ENCODE data around the gene PITRM1. TPM values are rescaled to one million over a fixed set of nuclear protein-coding genes. Genes with fewer than 3 reads are reported as not detected.
"Not testable (repeated sequence)": the region's sequence is repeated elsewhere in the genome, so short reads cannot be mapped to it uniquely, and the experiment has no call there.

PITRM1 gene
- total RNA-seq, 1 donor from 2014 or later = 62.8 TPM

DNA sequence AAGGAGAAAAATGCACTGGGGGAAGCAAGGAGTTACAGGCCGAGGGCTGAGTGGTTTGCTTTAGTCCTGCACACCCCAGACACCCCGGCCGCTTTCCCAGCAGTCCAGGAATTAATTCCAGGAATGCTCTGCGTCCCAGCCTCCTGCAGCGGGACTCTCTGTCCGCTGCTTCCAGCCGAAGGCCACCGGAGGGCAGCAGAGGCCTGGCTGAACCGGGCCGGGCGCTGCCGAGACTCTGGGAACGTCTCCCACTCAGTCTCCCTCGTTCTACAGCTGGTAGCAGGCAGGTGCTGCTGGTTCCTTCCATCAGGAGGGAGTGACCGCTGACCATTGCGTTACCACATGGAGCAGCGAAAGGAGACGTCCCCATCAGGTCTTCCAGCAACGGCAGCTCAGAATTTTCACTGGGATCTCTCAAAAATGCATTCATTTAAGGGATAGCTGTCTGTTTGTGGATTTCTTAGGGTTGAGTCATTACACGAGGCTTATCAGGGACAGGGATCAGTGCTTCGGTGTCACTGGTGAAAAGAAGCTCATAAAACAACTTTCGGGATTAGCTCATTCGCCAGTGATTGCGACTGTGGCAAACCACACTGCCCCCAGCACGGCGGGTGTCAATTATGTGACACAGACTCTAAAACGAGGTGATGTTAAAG lies 24.9 kb upstream of the PITRM1 start:
- peak; percentile 55 to 87 for DNase-seq (ENCODE audit: low read depth in 2 of 2)

DNA sequence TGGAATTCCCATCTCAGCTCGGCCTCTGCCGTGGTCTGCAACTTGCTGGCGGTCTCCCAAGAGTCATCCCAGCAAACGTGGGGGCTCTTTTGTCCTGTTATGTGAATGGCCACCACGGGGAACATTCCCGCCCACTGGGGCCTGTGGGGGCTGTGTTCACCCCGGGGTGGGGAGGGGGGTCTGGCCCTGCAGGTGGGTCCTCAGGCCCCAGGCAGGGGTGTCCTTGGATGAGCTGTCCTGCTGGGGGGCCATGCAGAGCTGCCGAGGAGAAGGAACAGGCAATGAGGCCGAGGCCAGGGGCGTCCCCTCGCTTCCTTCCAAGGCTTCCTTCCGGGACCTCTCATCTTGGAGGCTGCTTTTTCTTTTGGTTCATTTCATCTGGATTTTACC lies 24.4 kb upstream of the PITRM1 start:
- DNase-seq (ENCODE audit: low read depth in 2 of 2) = no peak

- no peak for DNase-seq (ENCODE audit: low read depth in 2 of 2)
Measured at GRCh38 chr10:3196482-3196881, 23.9 kb upstream of the PITRM1 start.

DNA sequence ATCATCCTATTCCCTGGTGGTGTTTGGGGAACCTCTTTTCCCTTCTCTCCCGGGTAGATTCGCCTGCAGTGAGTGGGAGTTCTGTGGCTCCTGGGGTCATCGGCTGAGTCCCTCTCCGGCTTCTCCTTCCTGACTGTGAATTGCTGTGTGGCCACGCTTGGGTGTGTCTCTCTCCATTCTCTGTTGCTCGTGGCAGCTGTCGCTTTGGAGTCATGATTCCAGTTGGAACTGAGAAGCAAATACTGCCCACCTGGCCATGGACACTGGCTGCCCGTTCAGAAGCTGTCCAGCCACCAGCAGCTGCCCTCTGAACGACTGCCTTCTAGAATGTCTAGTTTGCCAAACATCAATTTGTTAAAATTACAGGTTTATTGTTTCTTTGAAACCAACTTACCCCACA lies 23.1 kb upstream of the PITRM1 start:
- DNase-seq (ENCODE audit: low read depth in 2 of 2) = no peak

- no peak for DNase-seq (ENCODE audit: low read depth in 2 of 2)
Measured at GRCh38 chr10:3195286-3195685, 22.7 kb upstream of the PITRM1 start.

- no peak for DNase-seq (ENCODE audit: low read depth in 2 of 2)
Measured at GRCh38 chr10:3194871-3195270, 22.3 kb upstream of the PITRM1 start.

DNA sequence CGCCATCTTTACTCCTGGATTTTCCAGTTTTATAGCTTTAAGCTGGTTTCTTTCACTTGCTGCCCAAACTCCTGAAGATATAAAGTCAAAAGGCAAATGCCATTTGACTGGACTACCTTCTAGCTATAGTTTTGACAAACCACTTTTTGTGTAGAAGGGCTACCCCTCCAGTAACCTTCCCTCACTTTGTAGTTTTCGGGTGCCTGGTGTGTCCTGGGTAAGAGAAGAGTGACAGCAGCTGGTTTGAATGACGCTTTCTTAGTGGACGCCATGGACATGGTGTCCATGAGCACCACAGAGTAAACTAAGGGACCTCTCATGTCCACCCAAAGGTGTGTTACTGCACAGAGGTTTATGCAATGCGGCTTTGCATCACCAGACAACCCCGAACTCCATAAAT lies 21.2 kb upstream of the PITRM1 start:
- DNase-seq (ENCODE audit: low read depth in 2 of 2) = no peak

- peak; percentile 72 to 74 for DNase-seq (ENCODE audit: low read depth in 2 of 2)
Measured at GRCh38 chr10:3192856-3193635, 20.5 kb upstream of the PITRM1 start.

- DNase-seq (ENCODE audit: low read depth in 2 of 2) = no peak
Measured at GRCh38 chr10:3190817-3191216, 18.2 kb upstream of the PITRM1 start.

GRCh38 chr10:3187229-3187628 lies 14.6 kb upstream of the PITRM1 start:
- not testable (repeated sequence) for DNase-seq (ENCODE audit: low read depth in 2 of 2)

DNA sequence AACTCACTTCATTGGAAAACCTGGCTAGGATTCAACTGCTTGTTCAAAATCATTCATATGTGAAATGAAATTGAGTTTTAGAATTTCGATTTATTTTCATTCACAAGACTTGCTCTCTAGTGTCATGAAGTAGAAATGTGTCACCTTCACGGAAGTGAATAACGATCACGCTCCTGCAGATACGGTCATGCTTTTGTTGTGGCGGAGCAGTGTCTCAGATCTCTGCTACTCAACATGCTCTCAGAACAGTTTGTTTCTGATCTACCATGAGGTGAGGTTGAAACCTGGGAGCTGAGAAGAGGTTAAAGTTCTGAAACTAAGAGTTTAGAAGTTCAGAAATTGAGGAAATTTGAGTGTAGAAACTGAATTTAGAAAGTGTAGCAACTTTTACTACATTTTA lies 13.8 kb upstream of the PITRM1 start:
- DNase-seq (ENCODE audit: low read depth in 2 of 2) = no peak

DNA sequence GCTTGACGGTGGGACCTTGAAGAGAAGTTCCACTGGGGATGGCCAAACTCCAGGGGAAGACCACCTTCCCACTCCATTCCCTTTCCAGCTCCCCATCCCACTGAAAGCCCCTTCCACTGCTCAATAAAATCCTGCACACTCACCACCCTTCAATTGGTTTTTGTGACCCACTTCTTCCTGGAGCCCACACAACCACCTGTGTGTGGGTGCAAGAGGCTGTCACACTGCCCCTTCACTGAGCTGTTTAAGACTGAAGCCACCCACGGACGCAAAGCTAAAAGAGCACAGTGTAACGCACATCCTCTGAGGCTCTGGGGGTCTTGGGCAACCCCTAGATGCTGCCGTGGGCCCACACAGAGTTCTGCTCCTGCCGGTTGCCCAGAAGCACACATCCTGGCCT lies 12.8 kb upstream of the PITRM1 start:
- no peak for DNase-seq (ENCODE audit: low read depth in 2 of 2)

GRCh38 chr10:3180355-3181025 lies 7.9 kb upstream of the PITRM1 start:
- no peak for DNase-seq (ENCODE audit: low read depth in 2 of 2)

- DNase-seq (ENCODE audit: low read depth in 2 of 2) = no peak
Measured at GRCh38 chr10:3179174-3179573, 6.6 kb upstream of the PITRM1 start.

DNA sequence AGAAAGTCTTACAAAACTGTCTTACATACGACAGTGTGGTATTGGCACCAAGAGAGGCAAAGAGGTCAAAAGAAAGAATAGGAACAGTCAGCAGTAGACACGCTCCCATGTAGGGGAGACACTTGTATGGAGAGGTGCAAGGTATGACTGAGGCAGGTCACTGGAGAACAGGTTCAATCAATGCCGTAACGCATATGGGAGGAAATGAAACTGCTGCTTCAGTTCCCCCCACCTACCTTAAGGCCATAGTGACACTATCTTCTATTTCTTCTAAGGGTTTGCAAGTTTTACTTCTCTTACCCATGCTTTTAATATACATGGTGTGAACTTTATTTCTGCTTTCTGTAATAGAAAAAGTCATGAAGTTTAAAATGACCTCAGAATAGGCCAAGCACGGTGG lies 5.5 kb upstream of the PITRM1 start:
- DNase-seq (ENCODE audit: low read depth in 2 of 2) = no peak

DNA sequence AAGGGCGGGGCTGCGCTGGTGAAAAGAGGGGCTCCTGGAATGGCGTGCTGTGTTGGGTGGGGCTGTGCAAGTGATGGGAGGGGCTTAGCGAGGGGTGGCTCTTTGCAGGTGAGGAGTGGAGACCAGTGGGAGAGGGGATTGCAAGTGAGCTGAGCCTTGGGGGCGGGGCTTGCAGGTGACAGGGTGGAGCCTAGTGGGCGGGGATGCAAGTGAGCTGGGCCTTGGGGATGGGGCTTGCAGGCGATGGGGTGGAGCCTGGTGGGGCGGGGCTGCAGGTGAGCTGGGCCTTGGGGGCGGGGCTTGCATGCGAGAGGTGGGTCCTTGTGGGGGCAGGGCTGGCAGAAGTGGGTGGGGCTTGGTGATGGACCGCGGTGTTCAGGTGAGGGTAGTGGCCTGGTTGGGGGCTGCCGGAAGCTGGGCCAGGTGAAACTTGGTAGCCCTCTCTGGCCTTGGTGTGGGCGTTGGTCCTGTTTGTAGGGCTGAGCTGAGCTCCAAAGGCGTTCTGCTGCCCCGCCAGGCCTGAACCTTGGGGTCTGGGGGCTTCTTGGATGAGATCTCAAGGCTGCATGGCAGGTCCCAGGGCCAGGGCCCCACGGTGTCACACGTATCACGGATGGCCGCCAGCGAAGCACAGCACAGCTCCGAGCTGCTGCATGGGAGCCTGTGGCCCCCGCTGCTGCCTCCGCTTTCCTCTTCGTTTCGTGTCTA lies 743 bp upstream of the PITRM1 start:
- DNase-seq (ENCODE audit: low read depth in 2 of 2) = no peak

GRCh38 chr10:3172081-3172445 lies 519 bp downstream of the PITRM1 start:
- DNase-seq (ENCODE audit: low read depth in 2 of 2) = peak; percentile 51 to 81

DNA sequence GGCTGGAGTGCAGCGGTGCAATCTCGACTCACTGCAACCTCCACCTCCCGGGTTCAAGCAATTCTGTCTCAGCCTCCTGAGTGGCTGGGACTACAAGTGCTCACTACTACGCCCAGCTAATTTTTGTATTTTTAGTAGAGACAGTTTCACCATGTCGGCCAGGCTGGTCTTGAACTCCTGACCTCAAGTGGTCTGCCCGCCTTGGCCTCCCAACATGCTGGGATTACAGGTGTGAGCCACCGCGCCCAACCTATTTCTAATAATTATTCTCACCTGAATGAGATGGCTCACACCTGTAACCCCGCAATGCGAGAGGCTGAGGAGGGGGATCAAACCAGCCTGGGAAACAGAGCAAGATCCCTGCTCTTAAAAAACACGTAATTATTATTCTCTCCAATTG lies 1.1 kb downstream of the PITRM1 start:
- DNase-seq (ENCODE audit: low read depth in 2 of 2) = not testable (repeated sequence)

- DNase-seq (ENCODE audit: low read depth in 2 of 2) = no peak
Measured at GRCh38 chr10:3169673-3170072, 2.9 kb downstream of the PITRM1 start.

DNA sequence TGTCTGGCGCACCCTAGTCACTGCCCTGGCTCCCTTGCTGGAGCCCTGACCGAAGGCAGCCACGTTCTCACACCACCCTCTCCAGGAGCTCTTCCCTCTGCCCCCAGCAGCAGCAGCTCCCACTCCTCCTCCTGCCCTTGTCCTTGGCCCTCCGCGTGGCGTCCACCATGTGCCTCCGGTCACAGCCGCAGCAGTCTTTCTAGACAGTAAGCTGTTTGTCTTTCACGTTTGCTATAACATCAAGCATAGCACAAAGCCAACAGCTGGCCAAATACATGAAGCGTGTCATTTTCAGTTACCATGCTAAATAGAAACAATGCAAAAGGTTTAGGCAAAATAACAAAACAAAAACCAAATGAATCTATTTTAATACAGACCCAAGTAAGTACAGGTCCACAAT lies 3.3 kb downstream of the PITRM1 start:
- no peak for DNase-seq (ENCODE audit: low read depth in 2 of 2)

GRCh38 chr10:3167611-3168330 lies 4.8 kb downstream of the PITRM1 start:
- DNase-seq (ENCODE audit: low read depth in 2 of 2) = no peak
